HL-60 (cell line): ENCODE data around the gene CDC42EP4.

Source experiments
- CTCF ChIP-seq: IDR thresholded peaks from one replicate; pipeline ENCODE4 v1.5.1; 2011; ENCODE audit warnings: low read length, control low read depth, inconsistent platforms; ENCODE audit not compliant: insufficient read depth
- POLR2AphosphoS5 ChIP-seq: IDR thresholded peaks from 2 replicates; pipeline ENCODE4 v1.6.1; 2012; ENCODE audit warnings: low read depth

GRCh38 chr17:73334771-73335513, 23.1 kb upstream of the CDC42EP4 start:
- TF ChIP-seq CTCF (no peak), POLR2AphosphoS5 (no peak)
